DOHH2 (cell line): ENCODE measurements around the gene GPR15LG.

Source experiments
- EZH2phosphoT487 ChIP-seq: fragments of 200-600 bp; sonication (generic); IDR thresholded peaks from 2 replicates; pipeline ENCODE4 v1.6.1; 2017; ENCODE audit warnings: borderline replicate concordance, mild to moderate bottlenecking, antibody characterized with exemption, low read length, moderate library complexity, mixed read lengths
- TF ChIP-seq, protein P1 (sequence below): fragments of 200-600 bp; sonication (generic); IDR thresholded peaks from one replicate; pipeline ENCODE4 v1.5.1; 2014; ENCODE audit warnings: antibody characterized with exemption, mild to moderate bottlenecking, low read depth, low read length; ENCODE audit not compliant: poor library complexity, severe bottlenecking

DNA sequence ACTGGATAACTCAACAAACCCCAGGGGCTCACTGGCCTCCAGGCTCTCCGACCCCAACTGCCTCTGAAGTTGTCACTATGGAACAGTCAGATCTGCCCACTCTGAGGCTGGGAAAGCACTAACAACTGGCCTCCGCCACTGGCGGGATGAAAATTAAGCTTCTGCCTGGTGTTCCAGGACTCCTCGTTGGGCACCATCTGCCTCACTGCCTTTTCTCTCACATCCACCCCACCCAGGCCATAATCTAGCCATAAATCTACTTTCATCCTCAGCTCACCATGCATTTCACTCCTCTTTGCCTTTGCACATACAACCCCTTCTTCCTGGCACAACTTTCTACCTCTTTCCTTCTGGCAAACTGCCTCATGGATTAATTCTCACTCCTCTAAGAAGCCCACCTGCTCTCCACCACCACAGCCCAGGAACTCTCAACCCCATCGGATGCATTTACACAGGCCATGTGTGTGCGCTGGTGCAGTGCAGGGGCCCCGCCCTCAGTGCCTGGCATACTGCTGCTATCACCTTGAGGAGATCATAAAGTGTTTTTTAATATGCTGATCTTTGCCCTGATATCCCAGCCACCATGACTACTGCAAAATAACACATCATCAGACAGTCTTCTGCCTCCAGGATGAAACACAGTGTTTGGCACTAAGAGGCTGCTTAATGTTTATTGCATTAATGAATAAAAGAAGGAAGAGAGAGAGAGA is 24.8 kb downstream of the GPR15LG start:
- TF ChIP-seq, protein P1, sequence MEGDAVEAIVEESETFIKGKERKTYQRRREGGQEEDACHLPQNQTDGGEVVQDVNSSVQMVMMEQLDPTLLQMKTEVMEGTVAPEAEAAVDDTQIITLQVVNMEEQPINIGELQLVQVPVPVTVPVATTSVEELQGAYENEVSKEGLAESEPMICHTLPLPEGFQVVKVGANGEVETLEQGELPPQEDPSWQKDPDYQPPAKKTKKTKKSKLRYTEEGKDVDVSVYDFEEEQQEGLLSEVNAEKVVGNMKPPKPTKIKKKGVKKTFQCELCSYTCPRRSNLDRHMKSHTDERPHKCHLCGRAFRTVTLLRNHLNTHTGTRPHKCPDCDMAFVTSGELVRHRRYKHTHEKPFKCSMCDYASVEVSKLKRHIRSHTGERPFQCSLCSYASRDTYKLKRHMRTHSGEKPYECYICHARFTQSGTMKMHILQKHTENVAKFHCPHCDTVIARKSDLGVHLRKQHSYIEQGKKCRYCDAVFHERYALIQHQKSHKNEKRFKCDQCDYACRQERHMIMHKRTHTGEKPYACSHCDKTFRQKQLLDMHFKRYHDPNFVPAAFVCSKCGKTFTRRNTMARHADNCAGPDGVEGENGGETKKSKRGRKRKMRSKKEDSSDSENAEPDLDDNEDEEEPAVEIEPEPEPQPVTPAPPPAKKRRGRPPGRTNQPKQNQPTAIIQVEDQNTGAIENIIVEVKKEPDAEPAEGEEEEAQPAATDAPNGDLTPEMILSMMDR = no peak
- TF ChIP-seq EZH2phosphoT487 = no peak
